ENCODE data around the gene LONP2.
"Not testable (repeated sequence)": the region's sequence is repeated elsewhere in the genome, so short reads cannot be mapped to it uniquely, and the experiment has no call there.

LONP2 gene

GRCh38 chr16:48330841-48331192 is 86.7 kb downstream of the LONP2 start:
- no peak for DNase-seq (ENCODE audit: extremely low read depth in 1 of 2, low read depth in 1 of 2)

GRCh38 chr16:48332978-48333377 is 88.9 kb downstream of the LONP2 start:
- no peak for DNase-seq (ENCODE audit: extremely low read depth in 1 of 2, low read depth in 1 of 2)

- DNase-seq (ENCODE audit: extremely low read depth in 1 of 2, low read depth in 1 of 2) = no peak
Measured at GRCh38 chr16:48334325-48334724, 90.2 kb downstream of the LONP2 start.

GRCh38 chr16:48335961-48336360 is 91.9 kb downstream of the LONP2 start:
- DNase-seq (ENCODE audit: extremely low read depth in 1 of 2, low read depth in 1 of 2) = no peak

- no peak for DNase-seq (ENCODE audit: extremely low read depth in 1 of 2, low read depth in 1 of 2)
Measured at GRCh38 chr16:48340054-48340453, 96.0 kb downstream of the LONP2 start.

- no peak for DNase-seq (ENCODE audit: extremely low read depth in 1 of 2, low read depth in 1 of 2)
Measured at GRCh38 chr16:48342591-48342990, 98.5 kb downstream of the LONP2 start.

GRCh38 chr16:48347191-48347865 is 103.2 kb downstream of the LONP2 start:
- DNase-seq (ENCODE audit: extremely low read depth in 1 of 2, low read depth in 1 of 2) = no peak

GRCh38 chr16:48347980-48348379 is 103.9 kb downstream of the LONP2 start:
- no peak for DNase-seq (ENCODE audit: extremely low read depth in 1 of 2, low read depth in 1 of 2)

- DNase-seq (ENCODE audit: extremely low read depth in 1 of 2, low read depth in 1 of 2) = no peak
Measured at GRCh38 chr16:48350736-48351135, 106.6 kb downstream of the LONP2 start.

- DNase-seq (ENCODE audit: extremely low read depth in 1 of 2, low read depth in 1 of 2) = no peak
Measured at GRCh38 chr16:48352648-48353390, 108.7 kb downstream of the LONP2 start.

GRCh38 chr16:48353565-48354163 is 109.6 kb downstream of the LONP2 start:
- peak; percentile 28 to 32 for DNase-seq (ENCODE audit: extremely low read depth in 1 of 2, low read depth in 1 of 2)

GRCh38 chr16:48354385-48354784 is 110.3 kb downstream of the LONP2 start:
- DNase-seq (ENCODE audit: extremely low read depth in 1 of 2, low read depth in 1 of 2) = not testable (repeated sequence)

GRCh38 chr16:48354877-48355855 is 111.1 kb downstream of the LONP2 start:
- no peak for DNase-seq (ENCODE audit: extremely low read depth in 1 of 2, low read depth in 1 of 2)

GRCh38 chr16:48356633-48357376 is 112.7 kb downstream of the LONP2 start:
- no peak for DNase-seq (ENCODE audit: extremely low read depth in 1 of 2, low read depth in 1 of 2)

- DNase-seq (ENCODE audit: extremely low read depth in 1 of 2, low read depth in 1 of 2) = no peak
Measured at GRCh38 chr16:48358419-48358818, 114.3 kb downstream of the LONP2 start.

GRCh38 chr16:48359983-48360382 is 115.9 kb downstream of the LONP2 start:
- DNase-seq (ENCODE audit: extremely low read depth in 1 of 2, low read depth in 1 of 2) = no peak

GRCh38 chr16:48361012-48361411 is 116.9 kb downstream of the LONP2 start:
- DNase-seq (ENCODE audit: extremely low read depth in 1 of 2, low read depth in 1 of 2) = no peak

- no peak for DNase-seq (ENCODE audit: extremely low read depth in 1 of 2, low read depth in 1 of 2)
Measured at GRCh38 chr16:48361540-48362144, 117.5 kb downstream of the LONP2 start.

- no peak for DNase-seq (ENCODE audit: extremely low read depth in 1 of 2, low read depth in 1 of 2)
Measured at GRCh38 chr16:48365025-48365600, 121.0 kb downstream of the LONP2 start.

Measured in activated CD8-positive, alpha-beta memory T cell treated with anti-CD3 and anti-CD28 coated beads for 1 hour (primary cell).